Endothelial cell of umbilical vein (primary cell): ENCODE measurements around the gene GNAQ. TPM values are rescaled to one million over a fixed set of nuclear protein-coding genes. Genes with fewer than 3 reads are reported as not detected.

Source experiments
- BruUV-seq: library from RNA; stranded (reverse); fragments of 400-500 nt; replicated peaks from 2 replicates; lab custom pipeline; 2021; lab: Mats Ljungman, UMichigan
- CTCF ChIA-PET: fragments of 300-600, 350-600 bp; sonication (Branson Sonifier 250); formaldehyde crosslinking; loops from one replicate; lab custom pipeline; 2021; ENCODE audit warnings: antibody characterized with exemption, inconsistent platforms; lab: Charles Lee
- POLR2A ChIA-PET: fragments of 300-600, 350-600 bp; sonication (Branson Sonifier 250); formaldehyde crosslinking; loops from one replicate; lab custom pipeline; 2021; ENCODE audit warnings: antibody characterized with exemption, inconsistent platforms; lab: Charles Lee
- DNase-seq: peaks from one replicate; pipeline ENCODE4 v3.0.0-alpha.2; 2011; ENCODE audit warnings: low read depth, low spot score
- FAIRE-seq: peaks from 2 replicates; lab custom pipeline; 2011; peaks lifted over from hg19 to GRCh38; lab: Jason Lieb, UNC
- H2AFZ ChIP-seq: 2 replicates; pipeline ENCODE4 v1.6.0; 2012; ENCODE audit warnings: low read depth, low read length, control low read depth, inconsistent platforms
- H3K27ac ChIP-seq: 2 replicates; pipeline ENCODE4 v1.5.1; 2011; ENCODE audit warnings: low read depth, mild to moderate bottlenecking, control low read depth, low read length, moderate library complexity; ENCODE audit not compliant: insufficient read depth
- H3K27me3 ChIP-seq, 2 experiments: 2 replicates each; pipeline versions ENCODE4 v1.6.0 to v1.6.1; 2011; ENCODE audit warnings: low read length in 2 of 2, mixed read lengths in 1 of 2; ENCODE audit not compliant: control insufficient read depth in 2 of 2, insufficient read depth in 2 of 2
- H3K36me3 ChIP-seq, 2 experiments: 2 replicates in 1 of 2; 3 replicates in 1 of 2; pipeline ENCODE4 v1.5.1; 2011; ENCODE audit warnings: low read length in 2 of 2, mild to moderate bottlenecking in 1 of 2, moderate library complexity in 1 of 2; ENCODE audit not compliant: control insufficient read depth in 2 of 2, insufficient read depth in 2 of 2; ENCODE audit errors: extremely low read depth in 1 of 2
- H3K4me1 ChIP-seq: 3 replicates; pipeline ENCODE4 v1.5.1; 2011; ENCODE audit warnings: mild to moderate bottlenecking, low read length; ENCODE audit not compliant: control insufficient read depth, insufficient read depth; ENCODE audit errors: extremely low read depth
- H3K4me2 ChIP-seq: 2 replicates; pipeline ENCODE4 v1.6.1; 2011; ENCODE audit warnings: low read length, control low read depth, mixed read lengths; ENCODE audit not compliant: insufficient read depth
- H3K4me3 ChIP-seq, 3 experiments: fragments of 200-600 bp in 1 of 3; sonication (generic), shearing (Covaris generic) in 1 of 3; replicated peaks in 1 of 3; 2 replicates each; pipeline ENCODE4 v1.5.1; 2011 to 2016; ENCODE audit warnings: control low read depth in 3 of 3, low read length in 3 of 3, mild to moderate bottlenecking in 2 of 3, inconsistent platforms in 1 of 3, low read depth in 1 of 3, moderate library complexity in 1 of 3; ENCODE audit not compliant: insufficient read depth in 1 of 3
- H3K79me2 ChIP-seq: 2 replicates; pipeline ENCODE4 v1.6.0; 2012; ENCODE audit warnings: low read length, inconsistent platforms; ENCODE audit not compliant: control insufficient read depth, insufficient read depth
- H3K9ac ChIP-seq: replicated peaks from 2 replicates; pipeline ENCODE3; 2011; ENCODE audit warnings: low read length, control low read depth; ENCODE audit not compliant: insufficient read depth; ENCODE audit errors: extremely low read depth
- H3K9me1 ChIP-seq: replicated peaks from 3 replicates; pipeline ENCODE4 v1.6.0; 2011; ENCODE audit warnings: mild to moderate bottlenecking, low read length; ENCODE audit not compliant: control insufficient read depth, insufficient read depth; ENCODE audit errors: extremely low read depth
- H3K9me3 ChIP-seq: replicated peaks from 2 replicates; pipeline ENCODE4 v1.5.1; 2012; ENCODE audit warnings: low read length, inconsistent platforms; ENCODE audit not compliant: control insufficient read depth, insufficient read depth
- H4K20me1 ChIP-seq: replicated peaks from 2 replicates; pipeline ENCODE3; 2011; ENCODE audit warnings: mild to moderate bottlenecking, low read length; ENCODE audit not compliant: control insufficient read depth, insufficient read depth; ENCODE audit errors: extremely low read depth
- CTCF ChIP-seq, 2 donors: IDR thresholded peaks; 1 replicate in 1 of 2; 2 replicates in 1 of 2; pipeline ENCODE4 v1.5.1; 2011; ENCODE audit warnings: low read length in 2 of 2, mild to moderate bottlenecking in 2 of 2, moderate library complexity in 2 of 2, control low read depth in 1 of 2, inconsistent platforms in 1 of 2, low read depth in 1 of 2; ENCODE audit not compliant: insufficient read depth in 1 of 2; ENCODE audit errors: extremely low read depth in 1 of 2
- FOS ChIP-seq: IDR thresholded peaks from 2 replicates; pipeline ENCODE4 v1.6.1; 2011; ENCODE audit warnings: mild to moderate bottlenecking, low read length, moderate library complexity, borderline replicate concordance; ENCODE audit not compliant: insufficient read depth
- MAX ChIP-seq: IDR thresholded peaks from 2 replicates; pipeline ENCODE4 v1.6.1; 2011; ENCODE audit not compliant: insufficient read depth, insufficient read length
- POLR2A ChIP-seq: IDR thresholded peaks from 2 replicates; pipeline ENCODE4 v1.6.1; 2012; ENCODE audit warnings: low read depth, mild to moderate bottlenecking, control low read depth, low read length
- POLR2AphosphoS5 ChIP-seq: IDR thresholded peaks from 2 replicates; pipeline ENCODE4 v1.6.1; 2012; ENCODE audit warnings: low read depth, mild to moderate bottlenecking, control low read depth, low read length, moderate library complexity; ENCODE audit not compliant: insufficient read depth
- dilution Hi-C: fragments of 300-500 bp; cut with MboI; formaldehyde crosslinking; loops from one replicate; pipeline ENCODE4 v1.15.0; 2019; ENCODE audit warnings: low sequenced_read_pairs; ENCODE audit not compliant: extremely low pct_ligation_motif_present
- intact Hi-C: fragments of 100-400 bp; cut with micrococcal nuclease; formaldehyde crosslinking; loops from one replicate; pipeline ENCODE4 v1.10.0; 2022
- polyA plus RNA-seq, 4 experiments: library from polyadenylated mRNA; depleted of rRNA in 3 of 4; stranded (reverse) in 3 of 4; unstranded in 1 of 4; fragments of >200 nt; gene quantifications; 2 replicates each; pipeline versions ENCODE4 v1.2.1 to v1.2.3, GENCODE V29; 2011 to 2012; ENCODE audit warnings: missing spikeins in 1 of 4
- total RNA-seq: library from RNA; stranded (reverse); gene quantifications from 2 replicates; pipeline ENCODE4 v1.2.3, GENCODE V29; 2021

Gene GNAQ
- total and polyA plus RNA-seq, 2 donors (not counting 3 experiments of a cell fraction or from before 2014, with no cell fraction given): 26.1 to 67.3 TPM

GRCh38 chr9:78053627-78054026 is 22.0 kb upstream of the GNAQ start:
- POLR2A ChIA-PET: no interaction called here
- Histone ChIP-seq H3K9ac (no peak overlapping the region), H4K20me1 (no peaks in the 10 kb centered on the region), H3K9me1 (no peaks in the 10 kb centered on the region), H3K4me3 (no peak overlapping the region), H3K27me3 (peaks cover 0 to 3% of the 10 kb centered on the region in 2 experiments), H3K27ac (no peak overlapping the region), H3K4me2 (no peak overlapping the region), H3K36me3 (no peaks in the 10 kb centered on the region), H3K79me2 (no peaks in the 10 kb centered on the region), H3K9me3 (no peaks in the 10 kb centered on the region), H2AFZ (no peak overlapping the region), H3K4me1 (no peaks in the 10 kb centered on the region)
- FAIRE-seq (no peak), DNase-seq (no peak)
- CTCF ChIA-PET: interaction anchor here (0.7 to 2.9 kb wide), 3 partner anchors 68 to 312 kb away, joined by 3 to 7 read pairs (median 5); no protein-coding TSS in a partner anchor
- dilution Hi-C loops: no loop called here
- intact Hi-C loops: no loop called here
- no TSS peak for BruUV-seq
- TF ChIP-seq CTCF (IDR thresholded peaks at IDR 0.05; ENCODE audit: extremely low read depth in 1 of 2, insufficient read depth in 1 of 2, low read depth in 1 of 2, low read length in 2 of 2): no peak
- TF ChIP-seq FOS: no peak
- no peak for TF ChIP-seq POLR2AphosphoS5
- no peak for TF ChIP-seq MAX
- no peak for TF ChIP-seq POLR2A

GRCh38 chr9:78050421-78050820 is 18.8 kb upstream of the GNAQ start:
- no peak for TF ChIP-seq MAX
- Histone ChIP-seq H3K27ac (no peak overlapping the region), H3K27me3 (peaks cover 0 to 3% of the 10 kb centered on the region in 2 experiments), H3K4me1 (no peaks in the 10 kb centered on the region), H3K9me3 (no peaks in the 10 kb centered on the region), H3K4me3 (no peak overlapping the region), H2AFZ (no peak overlapping the region), H4K20me1 (no peaks in the 10 kb centered on the region), H3K9me1 (no peaks in the 10 kb centered on the region), H3K36me3 (no peaks in the 10 kb centered on the region), H3K79me2 (no peaks in the 10 kb centered on the region), H3K4me2 (no peak overlapping the region), H3K9ac (no peak overlapping the region)
- DNase-seq: no peak
- CTCF ChIA-PET: interaction anchor here (1.1 to 1.9 kb wide), 3 partner anchors 10 to 73 kb away, joined by 3 to 9 read pairs (median 4); no protein-coding TSS in a partner anchor
- no peak for FAIRE-seq
- no TSS peak for BruUV-seq
- dilution Hi-C loops (no loop called here), intact Hi-C loops (no loop called here)
- POLR2A ChIA-PET: no interaction called here
